MCF 10A (cell line): Measurements from ENCODE around the gene TBX10. TPM values are rescaled to one million over a fixed set of nuclear protein-coding genes. Genes with fewer than 3 reads are reported as not detected.
"Not testable (repeated sequence)": the region's sequence is repeated elsewhere in the genome, so short reads cannot be mapped to it uniquely, and the experiment has no call there.

ENCODE experiments used
- BruUV-seq: library from RNA; stranded (reverse); fragments of 400-500 nt; replicated peaks from 2 replicates; lab custom pipeline; 2021; lab: Mats Ljungman, UMichigan
- CTCF ChIA-PET: fragments of 300-600 bp; sonication (Branson Sonifier 250); formaldehyde crosslinking; extraction: SDS; loops from one replicate; lab custom pipeline; 2021; ENCODE audit warnings: antibody characterized with exemption, inconsistent platforms; lab: Yijun Ruan, JAX
- POLR2A ChIA-PET: fragments of 300-600, 350-650 bp; sonication (Branson Sonifier 250); formaldehyde crosslinking; extraction: SDS; loops from one replicate; lab custom pipeline; 2020; ENCODE audit warnings: antibody characterized with exemption, inconsistent platforms; lab: Yijun Ruan, JAX
- DNase-seq: peaks from one replicate; pipeline ENCODE4 v3.0.0-alpha.2; 2018; ENCODE audit not compliant: unreplicated experiment
- H3K27ac Mint-ChIP-seq: one replicate; pipeline ENCODE4 v1.8.0; 2022; ENCODE audit warnings: mild to moderate bottlenecking, low read depth, mixed read lengths; ENCODE audit not compliant: unreplicated experiment
- H3K27me3 Mint-ChIP-seq: one replicate; pipeline ENCODE4 v1.8.0; 2022; ENCODE audit warnings: mixed read lengths; ENCODE audit not compliant: insufficient read depth, unreplicated experiment
- H3K36me3 Mint-ChIP-seq: one replicate; pipeline ENCODE4 v1.8.0; 2022; ENCODE audit warnings: mild to moderate bottlenecking, moderate library complexity, mixed read lengths; ENCODE audit not compliant: insufficient read depth, unreplicated experiment
- H3K4me1 Mint-ChIP-seq: one replicate; pipeline ENCODE4 v1.8.0; 2022; ENCODE audit warnings: mixed read lengths; ENCODE audit not compliant: insufficient read depth, unreplicated experiment
- H3K4me3 Mint-ChIP-seq: one replicate; pipeline ENCODE4 v1.8.0; 2022; ENCODE audit warnings: mild to moderate bottlenecking, moderate library complexity, mixed read lengths; ENCODE audit not compliant: unreplicated experiment
- H3K9me3 Mint-ChIP-seq: one replicate; pipeline ENCODE4 v1.8.0; 2022; ENCODE audit warnings: mixed read lengths; ENCODE audit not compliant: unreplicated experiment
- CTCF ChIP-seq: fragments of 200-600 bp; IDR thresholded peaks from one replicate; pipeline ENCODE4 v1.8.0; 2022; ENCODE audit warnings: antibody characterized with exemption, mild to moderate bottlenecking; ENCODE audit not compliant: unreplicated experiment
- intact Hi-C: fragments of 100-400 bp; cut with micrococcal nuclease; formaldehyde crosslinking; loops from 2 replicates; pipeline ENCODE4 v1.14.1; 2022
- total RNA-seq: library from RNA; stranded (reverse); gene quantifications from 2 replicates; pipeline ENCODE4 v1.2.3, GENCODE V29; 2022

Gene TBX10
- total RNA-seq, 1 experiment from 2014 or later = not detected

GRCh38 chr11:67605231-67606011 is 34.1 kb downstream of the TBX10 start:
- POLR2A ChIA-PET = interaction anchor here (1.4 to 2.7 kb wide), 3 partner anchors 10 to 23 kb away, joined by 7 to 12 read pairs (median 11); partner anchors contain the start of gene GSTP1
- no TSS peak for BruUV-seq
- Mint-ChIP-seq H3K36me3 (peaks cover 14% of the 10 kb centered on the region), H3K4me3 (peak overlapping the region; percentile 80), H3K27me3 (peaks cover 9% of the 10 kb centered on the region), H3K9me3 (no peaks in the 10 kb centered on the region), H3K4me1 (no peaks in the 10 kb centered on the region), H3K27ac (no peak overlapping the region)
- no peak for TF ChIP-seq CTCF
- no peak for DNase-seq
- intact Hi-C loops = loop anchor here (1.0 kb wide), 1 partner anchor 33 kb away; no protein-coding TSS in a partner anchor
- CTCF ChIA-PET = interaction anchor here (0.5 to 0.6 kb wide), 2 partner anchors 21 to 282 kb away, joined by 3 read pairs; no protein-coding TSS in a partner anchor

GRCh38 chr11:67604815-67605214 is 34.7 kb downstream of the TBX10 start:
- POLR2A ChIA-PET = interaction anchor here (0.5 to 2.7 kb wide), 4 partner anchors 9 to 22 kb away, joined by 4 to 12 read pairs (median 9); partner anchors contain the start of gene GSTP1
- H3K4me3 Mint-ChIP-seq = no peak overlapping the region
- no TSS peak for BruUV-seq
- peaks cover 14% of the 10 kb centered on the region for H3K36me3 Mint-ChIP-seq
- no peak for TF ChIP-seq CTCF
- intact Hi-C loops = no loop called here
- CTCF ChIA-PET = no interaction called here
- H3K4me1 Mint-ChIP-seq = no peaks in the 10 kb centered on the region
- H3K27ac Mint-ChIP-seq = no peak overlapping the region
- peaks cover 15% of the 10 kb centered on the region for H3K27me3 Mint-ChIP-seq
- DNase-seq = no peak
- no peaks in the 10 kb centered on the region for H3K9me3 Mint-ChIP-seq

- H3K4me1 Mint-ChIP-seq, H3K27ac Mint-ChIP-seq, H3K36me3 Mint-ChIP-seq, H3K9me3 Mint-ChIP-seq, H3K4me3 Mint-ChIP-seq, DNase-seq, intact Hi-C loops, CTCF ChIA-PET, BruUV-seq: not testable (repeated sequence)
- peaks cover 16% of the 10 kb centered on the region for H3K27me3 Mint-ChIP-seq
- POLR2A ChIA-PET = interaction anchor here (0.5 to 2.7 kb wide), 3 partner anchors 12 to 1445 kb away, joined by 3 to 12 read pairs (median 4); partner anchors contain the start of genes GSTP1 and TPCN2
Observed at GRCh38 chr11:67604119-67604518, 35.4 kb downstream of the TBX10 start.

- POLR2A ChIA-PET = interaction anchor here (0.6 to 5.0 kb wide), 3 partner anchors 9 to 17 kb away, joined by 3 to 25 read pairs (median 5); partner anchors contain the start of gene GSTP1
- no peak overlapping the region for H3K27ac Mint-ChIP-seq
Observed at GRCh38 chr11:67601098-67601497, 38.5 kb downstream of the TBX10 start.

More at GRCh38 chr11:67601098-67601497, 38.5 kb downstream of the TBX10 start:
- TF ChIP-seq CTCF = no peak
- no TSS peak for BruUV-seq
- Mint-ChIP-seq H3K9me3 (no peaks in the 10 kb centered on the region), H3K27me3 (peaks cover 16% of the 10 kb centered on the region), H3K36me3 (no peaks in the 10 kb centered on the region), H3K4me3 (no peak overlapping the region), H3K4me1 (no peaks in the 10 kb centered on the region)
- CTCF ChIA-PET = interaction anchor here (0.7 kb wide), 1 partner anchor 19 kb away, joined by 3 read pairs; no protein-coding TSS in a partner anchor
- intact Hi-C loops = no loop called here
- no peak for DNase-seq
